NCI-H2029 (cell line): ENCODE measurements around the gene ARRB1.
A peak's percentile ranks its signal among the peaks of the same experiment; 100 is the strongest.

Source experiments
- DNase-seq: peaks from one replicate; lab custom pipeline; 2025; lab: John Stamatoyannopoulos, UW

ARRB1 gene

DNA sequence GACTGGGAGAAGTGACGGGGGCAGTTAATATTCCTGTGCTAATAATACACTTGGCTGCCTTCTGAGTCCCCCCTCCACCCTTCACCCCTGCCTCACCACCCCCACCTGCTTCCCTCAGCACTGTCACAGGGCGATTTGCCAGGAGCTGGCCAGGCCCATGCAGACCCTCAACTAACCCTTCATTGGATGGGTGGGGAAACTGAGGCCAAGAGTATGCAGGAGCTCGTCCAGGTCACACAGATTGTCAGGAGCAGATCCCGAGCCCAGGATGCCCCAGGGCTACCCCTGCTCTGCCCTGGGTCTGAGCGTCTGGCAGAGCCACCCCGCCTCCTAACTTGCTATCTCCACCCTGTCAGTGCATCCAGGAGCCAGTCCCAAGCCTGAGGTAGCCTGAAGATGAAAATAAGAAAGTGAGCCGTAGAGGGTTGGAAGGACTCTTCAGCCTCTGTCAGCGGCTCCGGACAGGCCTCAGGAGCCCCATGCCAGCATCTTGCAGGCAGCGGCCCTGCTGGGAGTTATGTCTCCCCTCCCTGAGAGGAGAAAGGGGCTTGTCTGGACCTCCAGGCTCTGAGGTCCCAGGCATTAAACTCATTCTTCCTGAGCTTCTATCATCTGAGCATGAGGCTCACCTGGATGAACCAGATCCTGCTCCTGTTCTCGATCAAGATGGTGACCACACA lies 104.7 kb downstream of the ARRB1 start:
- no peak for DNase-seq

DNA sequence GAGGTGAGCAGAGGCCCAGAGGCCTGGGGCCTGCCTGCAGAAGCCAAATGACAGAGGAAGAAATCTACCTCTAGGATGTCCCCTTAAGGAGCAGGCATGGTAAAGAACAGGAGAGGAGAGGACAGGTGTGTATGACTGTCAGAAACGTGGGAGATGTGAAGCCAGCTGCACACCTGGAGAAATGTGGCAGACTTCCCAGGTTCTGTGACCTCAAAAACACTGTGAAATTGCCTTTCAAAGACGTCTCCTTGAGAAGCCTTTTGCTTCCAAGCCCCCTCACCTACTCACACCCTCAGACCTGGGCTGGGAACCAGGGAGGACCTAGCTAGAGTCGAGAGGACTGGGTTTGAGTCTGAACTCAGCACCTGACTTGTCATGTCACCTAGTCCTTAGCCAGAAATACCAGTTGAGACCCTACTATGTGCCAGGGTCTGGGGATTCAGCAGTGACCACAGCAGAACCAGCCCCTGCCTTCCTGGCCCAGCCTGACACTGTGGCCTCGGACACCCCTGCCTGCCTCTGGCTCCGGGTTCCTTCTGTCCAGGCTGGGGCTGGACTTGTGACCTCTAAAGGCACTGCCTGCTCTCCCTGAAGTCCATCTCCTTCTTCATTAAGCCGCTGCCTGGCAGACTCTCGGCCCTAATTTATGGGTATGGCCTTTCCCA lies 105.3 kb downstream of the ARRB1 start:
- no peak for DNase-seq

DNA sequence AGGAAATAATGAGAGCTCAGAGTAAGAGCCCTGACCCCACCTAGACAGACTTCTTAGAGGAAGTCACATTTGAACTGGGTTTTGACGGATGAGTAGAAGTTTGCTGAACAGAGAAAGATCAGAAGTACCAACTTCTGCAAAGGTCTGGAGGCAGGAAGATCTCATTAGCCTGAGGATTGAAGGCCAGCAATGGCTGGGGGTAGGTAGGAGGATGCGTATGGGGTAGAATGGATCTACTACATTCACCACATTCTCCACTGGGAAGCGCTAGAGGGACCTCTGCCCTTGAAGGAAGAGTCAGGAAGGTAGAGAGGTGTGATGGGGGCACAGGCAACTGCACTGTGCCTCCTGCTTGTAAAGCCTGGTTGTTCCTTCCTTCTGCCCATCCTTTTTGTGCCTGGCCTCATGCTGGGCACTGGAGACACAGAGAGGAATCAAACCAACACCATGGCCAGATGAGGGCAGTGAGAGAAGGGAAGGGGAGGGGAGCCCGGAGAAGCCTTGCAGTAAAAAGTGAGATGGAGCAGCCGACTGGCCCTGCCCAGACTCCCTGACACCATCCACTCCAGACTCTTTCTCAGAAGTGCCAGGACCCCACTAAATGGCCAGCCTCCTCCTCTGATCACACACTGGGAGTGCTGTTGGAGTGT lies 106.0 kb downstream of the ARRB1 start:
- DNase-seq = no peak

DNA sequence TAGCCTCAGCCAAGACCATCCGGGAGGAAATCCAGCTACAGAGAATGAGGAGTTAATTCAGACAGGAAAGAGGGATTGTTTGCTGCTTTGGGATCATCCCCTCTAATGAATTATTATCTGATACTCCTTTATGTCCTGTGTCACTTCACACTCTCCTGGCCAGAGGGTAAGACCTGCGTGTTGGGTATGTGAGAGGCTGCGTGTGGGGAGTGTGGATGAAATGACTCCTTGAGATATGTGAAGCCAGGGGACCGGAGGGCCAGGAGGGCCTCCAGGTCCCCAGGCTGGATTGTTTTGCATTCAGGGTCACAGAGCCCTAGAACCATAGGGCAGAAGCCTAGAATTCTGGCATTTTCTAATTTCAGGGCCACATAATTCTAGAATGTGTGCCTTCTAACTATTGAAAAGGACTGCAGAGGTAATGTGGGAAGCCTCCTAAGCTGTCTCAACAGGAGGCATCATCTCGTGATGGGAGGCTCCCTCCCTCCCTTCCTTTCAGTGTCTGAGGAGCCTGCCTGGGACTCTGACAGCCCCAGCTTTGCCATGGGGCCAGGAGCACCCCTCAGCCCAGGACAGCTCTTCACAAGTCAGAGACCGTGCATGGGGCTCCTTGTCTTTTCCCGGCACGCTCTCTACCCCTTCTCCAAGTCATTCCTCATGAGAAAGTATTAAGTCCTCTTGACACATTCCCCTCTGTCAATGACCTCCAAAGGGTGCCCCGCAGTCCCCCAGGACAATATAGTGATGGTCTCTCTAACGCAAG lies 107.2 kb downstream of the ARRB1 start:
- no peak for DNase-seq

GRCh38 chr11:75242722-75243600 lies 108.5 kb downstream of the ARRB1 start:
- no peak for DNase-seq

DNA sequence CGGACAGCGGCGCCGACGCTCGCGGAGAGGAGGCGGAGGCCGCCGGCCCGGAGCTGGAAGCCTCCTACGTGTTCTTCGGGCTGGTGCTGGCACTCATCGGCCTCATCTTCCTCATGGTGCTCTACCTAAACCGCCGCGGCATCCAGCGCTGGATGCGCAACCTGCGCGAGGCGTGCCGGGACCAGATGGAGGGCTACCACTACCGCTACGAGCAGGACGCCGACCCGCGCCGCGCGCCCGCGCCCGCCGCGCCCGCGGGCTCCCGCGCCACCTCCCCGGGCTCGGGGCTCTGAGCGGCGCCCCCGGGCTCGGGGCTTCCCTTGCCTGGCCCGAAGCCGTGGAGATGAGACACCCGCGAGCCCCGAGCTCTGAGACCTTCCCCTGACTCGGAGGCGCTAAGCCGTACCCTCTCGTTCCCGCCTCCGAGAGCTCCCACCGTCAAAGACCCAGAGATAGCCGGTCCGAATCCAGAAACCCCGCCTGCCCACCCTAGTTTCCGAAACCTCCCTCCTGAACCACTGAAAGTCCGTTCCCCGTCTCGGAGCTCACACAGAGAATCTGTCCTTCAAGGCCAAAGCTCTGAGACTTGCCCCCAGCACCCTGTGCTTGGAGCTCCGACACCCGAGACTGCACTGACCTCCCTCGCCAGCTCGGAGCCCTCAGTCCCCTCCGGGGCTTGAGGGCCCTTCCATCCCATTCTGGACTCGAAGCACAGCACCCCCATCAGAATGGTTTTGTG lies 109.4 kb downstream of the ARRB1 start:
- no peak for DNase-seq

DNA sequence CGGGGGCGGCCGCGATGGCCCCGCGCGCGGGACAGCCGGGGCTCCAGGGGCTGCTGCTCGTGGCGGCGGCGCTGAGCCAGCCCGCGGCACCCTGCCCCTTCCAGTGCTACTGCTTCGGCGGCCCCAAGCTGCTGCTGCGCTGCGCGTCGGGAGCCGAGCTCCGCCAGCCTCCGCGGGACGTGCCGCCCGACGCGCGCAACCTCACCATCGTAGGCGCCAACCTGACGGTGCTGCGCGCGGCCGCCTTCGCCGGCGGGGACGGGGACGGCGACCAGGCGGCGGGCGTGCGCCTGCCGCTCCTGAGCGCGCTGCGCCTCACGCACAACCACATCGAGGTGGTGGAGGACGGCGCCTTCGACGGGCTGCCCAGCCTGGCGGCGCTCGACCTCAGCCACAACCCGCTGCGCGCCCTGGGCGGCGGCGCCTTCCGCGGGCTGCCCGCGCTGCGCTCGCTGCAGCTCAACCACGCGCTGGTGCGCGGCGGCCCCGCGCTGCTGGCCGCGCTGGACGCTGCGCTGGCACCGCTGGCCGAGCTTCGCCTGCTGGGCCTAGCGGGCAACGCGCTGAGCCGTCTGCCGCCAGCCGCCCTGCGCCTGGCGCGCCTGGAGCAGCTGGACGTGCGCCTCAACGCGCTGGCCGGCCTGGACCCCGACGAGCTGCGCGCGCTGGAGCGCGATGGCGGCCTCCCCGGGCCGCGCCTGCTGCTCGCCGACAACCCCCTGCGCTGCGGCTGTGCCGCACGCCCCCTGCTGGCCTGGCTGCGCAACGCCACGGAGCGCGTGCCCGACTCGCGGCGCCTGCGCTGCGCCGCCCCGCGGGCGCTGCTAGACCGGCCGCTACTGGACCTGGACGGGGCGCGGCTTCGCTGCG lies 110.2 kb downstream of the ARRB1 start:
- DNase-seq = peak; percentile 60

GRCh38 chr11:75240311-75241035 lies 111.0 kb downstream of the ARRB1 start, which contains the start of gene TPBGL:
TPBGL (plus strand) TSS chr11:75240774; CDS start chr11:75241050, 276 bp downstream.
- DNase-seq = no peak

GRCh38 chr11:75239531-75240290 lies 111.8 kb downstream of the ARRB1 start:
- no peak for DNase-seq

DNA sequence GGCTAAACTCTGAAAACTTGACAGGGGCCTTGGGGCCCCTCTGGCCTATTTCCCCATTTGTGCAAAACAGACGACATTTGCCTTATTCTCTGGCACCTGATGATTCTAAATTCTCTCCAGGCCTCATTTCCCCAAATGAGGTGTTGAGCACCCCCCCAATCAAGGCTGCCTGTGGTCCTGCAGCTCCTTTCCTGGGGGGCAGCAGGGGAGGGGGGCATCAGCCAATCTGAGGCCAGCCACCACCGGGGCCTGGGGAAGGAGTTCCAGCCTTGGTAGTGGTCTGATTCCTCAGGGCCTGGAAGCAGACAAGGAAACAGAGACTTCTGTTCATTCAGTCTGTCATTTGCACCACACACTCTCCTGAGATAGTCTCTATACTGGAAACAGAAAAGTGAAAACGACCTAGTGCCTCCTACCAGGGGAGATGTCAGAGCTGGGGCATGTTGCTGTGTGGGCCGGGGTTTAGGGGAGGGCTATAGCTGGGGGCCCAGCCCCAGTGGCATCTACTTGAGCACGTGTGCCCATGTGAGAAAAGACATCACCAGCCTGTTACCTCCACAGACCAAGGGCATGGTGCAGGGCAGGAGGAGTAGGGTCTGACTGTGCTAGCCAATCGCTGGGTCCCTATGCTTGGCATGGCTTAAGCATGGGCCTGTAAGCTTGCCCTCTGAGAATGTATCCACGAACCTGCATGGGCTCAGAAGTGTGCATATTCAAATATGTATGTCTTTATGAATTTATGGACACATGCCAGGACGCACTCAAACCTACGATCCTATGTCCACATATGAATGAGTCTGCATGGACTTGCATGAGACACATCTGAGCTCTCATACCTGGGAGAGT lies 112.6 kb downstream of the ARRB1 start:
- no peak for DNase-seq

DNA sequence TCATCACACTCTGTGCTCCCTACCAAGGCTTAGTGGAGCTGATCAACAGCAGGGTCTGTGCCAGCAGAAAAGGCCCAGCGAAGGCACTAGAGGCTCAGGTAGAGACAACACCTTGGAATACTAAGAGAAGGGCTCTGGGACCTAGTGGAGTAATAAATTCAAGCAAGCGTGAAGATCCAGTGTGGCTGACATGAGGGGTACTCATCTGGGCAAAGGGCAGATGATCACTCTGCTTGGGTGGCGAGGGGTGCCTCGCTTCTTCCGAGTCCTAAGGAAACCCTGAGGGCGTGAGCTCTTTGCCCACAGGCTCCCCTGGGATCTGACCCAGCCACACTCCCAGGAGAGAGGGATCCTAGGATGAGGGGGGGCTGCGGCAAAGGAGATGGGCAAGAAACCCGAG lies 114.4 kb downstream of the ARRB1 start:
- no peak for DNase-seq

- DNase-seq = no peak
Measured at GRCh38 chr11:75236062-75236461, 115.4 kb downstream of the ARRB1 start.

GRCh38 chr11:75233754-75234172 lies 117.7 kb downstream of the ARRB1 start:
- no peak for DNase-seq

GRCh38 chr11:75230621-75231020 lies 120.8 kb downstream of the ARRB1 start:
- DNase-seq = no peak

GRCh38 chr11:75229466-75229865 lies 122.0 kb downstream of the ARRB1 start:
- DNase-seq = no peak

DNA sequence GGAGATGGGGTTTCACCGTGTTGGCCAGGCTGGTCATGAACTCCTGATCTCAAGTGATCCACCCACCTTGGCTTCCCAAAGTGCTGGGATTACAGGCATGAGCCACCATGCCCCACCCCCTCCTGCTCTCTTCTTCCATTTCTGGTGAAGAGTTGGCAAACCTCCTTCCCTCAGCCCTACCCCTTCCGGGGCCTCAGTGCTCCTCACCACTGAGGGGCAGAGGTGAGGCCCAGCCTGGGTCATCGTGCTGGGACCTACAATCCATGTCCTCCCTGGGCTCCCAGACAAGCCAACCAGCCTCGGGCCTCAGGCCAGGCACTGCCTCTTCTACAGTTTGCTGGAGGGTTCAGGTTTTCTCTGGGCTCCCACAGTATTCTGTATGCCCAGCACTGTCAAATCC lies 125.7 kb downstream of the ARRB1 start:
- DNase-seq = no peak

GRCh38 chr11:75223954-75224643 lies 127.4 kb downstream of the ARRB1 start:
- DNase-seq = peak; percentile 79
